Adrenal gland (tissue), 5 donors: ENCODE measurements around the gene ATG2B.

ENCODE experiments used
- POLR2A ChIP-seq, 2 donors: fragments of 450-650 bp; IDR thresholded peaks; one replicate each; pipeline ENCODE4 v1.6.1; 2017; ENCODE audit warnings: antibody characterized with exemption in 2 of 2, mild to moderate bottlenecking in 2 of 2, moderate library complexity in 1 of 2
- TF ChIP-seq, protein P1 (sequence below), 6 experiments: fragments of 450-650 bp in 4 of 6; fragments of 200-600 bp in 2 of 6; sonication (generic) in 1 of 6; IDR thresholded peaks; 1 replicate in 5 of 6; 2 replicates in 1 of 6; pipeline versions ENCODE4 v1.5.1 to v1.8.0; 2016 to 2021; ENCODE audit warnings: antibody characterized with exemption in 6 of 6, mild to moderate bottlenecking in 2 of 6, moderate library complexity in 1 of 6
- donor health status: DM: no; HTN: no; CAD: no.

DNA sequence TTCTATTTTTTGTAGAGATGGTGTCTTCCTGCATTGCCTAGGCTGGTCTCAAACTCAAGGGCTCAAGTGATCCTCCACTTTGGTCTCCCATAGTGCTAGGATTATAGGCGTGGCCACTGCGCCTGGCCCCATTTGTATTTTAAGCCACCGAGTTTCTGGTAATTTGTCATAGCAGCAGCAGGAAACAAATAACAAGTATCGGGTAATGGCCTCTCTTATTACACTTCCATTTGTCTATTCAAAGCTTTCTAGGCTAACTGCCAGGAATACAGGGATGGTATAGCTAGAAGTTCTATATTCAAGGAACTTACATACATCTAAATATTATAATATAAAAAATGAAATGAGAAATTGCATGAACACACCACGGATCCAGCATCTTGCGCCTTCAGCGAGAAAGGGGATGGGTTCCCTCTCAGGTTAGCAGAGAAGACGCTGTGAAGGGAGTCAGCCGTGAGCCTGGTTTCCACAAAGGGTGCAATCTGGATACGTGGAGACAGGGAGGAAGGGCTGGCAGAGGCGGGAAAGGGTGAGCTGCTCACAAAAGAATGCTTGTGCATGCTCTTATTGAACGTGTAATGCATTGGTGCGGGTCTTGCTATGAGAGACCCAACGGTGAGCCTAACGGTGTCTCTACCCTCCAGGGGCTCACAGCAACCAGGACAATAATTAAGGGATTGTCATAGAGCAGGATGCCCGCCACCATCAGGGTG lies 97.6 kb downstream of the ATG2B start:
- TF ChIP-seq, protein P1, sequence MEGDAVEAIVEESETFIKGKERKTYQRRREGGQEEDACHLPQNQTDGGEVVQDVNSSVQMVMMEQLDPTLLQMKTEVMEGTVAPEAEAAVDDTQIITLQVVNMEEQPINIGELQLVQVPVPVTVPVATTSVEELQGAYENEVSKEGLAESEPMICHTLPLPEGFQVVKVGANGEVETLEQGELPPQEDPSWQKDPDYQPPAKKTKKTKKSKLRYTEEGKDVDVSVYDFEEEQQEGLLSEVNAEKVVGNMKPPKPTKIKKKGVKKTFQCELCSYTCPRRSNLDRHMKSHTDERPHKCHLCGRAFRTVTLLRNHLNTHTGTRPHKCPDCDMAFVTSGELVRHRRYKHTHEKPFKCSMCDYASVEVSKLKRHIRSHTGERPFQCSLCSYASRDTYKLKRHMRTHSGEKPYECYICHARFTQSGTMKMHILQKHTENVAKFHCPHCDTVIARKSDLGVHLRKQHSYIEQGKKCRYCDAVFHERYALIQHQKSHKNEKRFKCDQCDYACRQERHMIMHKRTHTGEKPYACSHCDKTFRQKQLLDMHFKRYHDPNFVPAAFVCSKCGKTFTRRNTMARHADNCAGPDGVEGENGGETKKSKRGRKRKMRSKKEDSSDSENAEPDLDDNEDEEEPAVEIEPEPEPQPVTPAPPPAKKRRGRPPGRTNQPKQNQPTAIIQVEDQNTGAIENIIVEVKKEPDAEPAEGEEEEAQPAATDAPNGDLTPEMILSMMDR (IDR thresholded peaks at IDR 0.05) = no peak
- TF ChIP-seq POLR2A (IDR thresholded peaks at IDR 0.05) = no peak
